ENCODE data around the gene CUL9. TPM values are rescaled to one million over a fixed set of nuclear protein-coding genes. Genes with fewer than 3 reads are reported as not detected.

The CUL9 gene
- total RNA-seq, 1 donor from 2014 or later, result 70.8 TPM

DNA sequence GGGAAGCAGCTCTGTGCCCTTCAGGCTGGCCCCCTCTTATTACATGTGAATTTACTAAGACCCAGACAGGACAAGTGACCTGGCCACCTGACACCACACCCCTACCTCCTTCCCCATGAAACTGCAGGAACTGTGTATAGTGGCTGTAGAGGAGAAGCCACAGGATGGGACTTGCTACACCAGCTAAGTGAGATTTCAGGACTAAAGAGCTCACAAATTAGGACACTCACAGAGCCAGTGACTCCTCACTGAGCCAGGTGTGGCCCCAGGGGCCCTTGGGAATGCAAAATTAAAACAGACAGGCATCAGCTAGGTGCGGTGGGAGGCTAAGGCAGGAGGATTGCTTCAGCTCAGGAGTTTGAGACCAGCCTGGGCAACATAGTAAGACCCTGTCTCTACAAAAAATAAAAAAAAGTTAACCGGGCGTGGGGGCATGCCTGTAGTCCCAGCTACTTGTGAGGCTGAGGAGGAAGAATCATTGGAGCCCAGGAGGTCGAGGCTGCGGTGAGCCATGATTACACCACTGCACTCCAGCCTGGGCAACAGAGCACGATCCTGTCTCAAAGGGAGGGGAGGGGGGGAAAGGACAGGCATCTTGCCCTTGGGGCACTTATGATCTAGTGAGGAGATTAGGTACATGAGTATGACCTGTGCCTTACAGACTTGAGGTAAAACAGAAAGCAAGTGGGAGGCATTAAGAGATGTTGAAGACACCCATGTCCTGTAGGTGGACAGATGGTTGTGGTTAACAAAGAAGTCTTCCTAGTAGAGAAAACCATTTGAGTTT is 34.1 kb upstream of the CUL9 start:
- POLR2A ChIA-PET, result interaction anchor here (0.6 to 0.7 kb wide), 2 partner anchors 191 to 1030 kb away, joined by 3 to 4 read pairs; no protein-coding TSS in a partner anchor

DNA sequence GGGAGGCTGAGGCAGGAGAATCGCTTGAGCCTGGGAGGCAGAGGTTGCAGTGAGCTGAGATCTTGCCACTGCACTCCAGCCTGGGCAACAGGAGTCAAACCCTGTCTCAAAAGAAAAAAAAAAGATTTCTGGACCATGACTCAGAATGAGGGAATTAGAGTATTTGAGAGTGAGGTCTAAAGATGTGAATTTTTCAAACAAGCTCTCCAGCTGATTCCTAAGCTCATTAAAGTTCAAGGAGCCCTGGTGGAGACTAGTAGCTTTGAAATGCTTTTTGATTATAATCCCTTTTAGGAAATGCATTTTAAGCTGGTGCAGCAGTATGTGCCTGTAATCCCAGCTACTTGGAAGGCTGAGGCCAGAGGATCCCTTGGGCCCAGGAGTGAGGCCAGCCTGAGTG is 32.7 kb upstream of the CUL9 start:
- CTCF ChIA-PET, result interaction anchor here (0.6 kb wide), 3 partner anchors 138 to 930 kb away, joined by 3 to 4 read pairs (median 3); no protein-coding TSS in a partner anchor
- TF ChIP-seq, protein P1, sequence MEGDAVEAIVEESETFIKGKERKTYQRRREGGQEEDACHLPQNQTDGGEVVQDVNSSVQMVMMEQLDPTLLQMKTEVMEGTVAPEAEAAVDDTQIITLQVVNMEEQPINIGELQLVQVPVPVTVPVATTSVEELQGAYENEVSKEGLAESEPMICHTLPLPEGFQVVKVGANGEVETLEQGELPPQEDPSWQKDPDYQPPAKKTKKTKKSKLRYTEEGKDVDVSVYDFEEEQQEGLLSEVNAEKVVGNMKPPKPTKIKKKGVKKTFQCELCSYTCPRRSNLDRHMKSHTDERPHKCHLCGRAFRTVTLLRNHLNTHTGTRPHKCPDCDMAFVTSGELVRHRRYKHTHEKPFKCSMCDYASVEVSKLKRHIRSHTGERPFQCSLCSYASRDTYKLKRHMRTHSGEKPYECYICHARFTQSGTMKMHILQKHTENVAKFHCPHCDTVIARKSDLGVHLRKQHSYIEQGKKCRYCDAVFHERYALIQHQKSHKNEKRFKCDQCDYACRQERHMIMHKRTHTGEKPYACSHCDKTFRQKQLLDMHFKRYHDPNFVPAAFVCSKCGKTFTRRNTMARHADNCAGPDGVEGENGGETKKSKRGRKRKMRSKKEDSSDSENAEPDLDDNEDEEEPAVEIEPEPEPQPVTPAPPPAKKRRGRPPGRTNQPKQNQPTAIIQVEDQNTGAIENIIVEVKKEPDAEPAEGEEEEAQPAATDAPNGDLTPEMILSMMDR (IDR thresholded peaks at IDR 0.05), result no peak
- POLR2A ChIA-PET, result no interaction called here
- H3K4me1 Mint-ChIP-seq, result no peaks in the 10 kb centered on the region
- no peak overlapping the region for H3K27ac Mint-ChIP-seq
- intact Hi-C loops (cut with micrococcal nuclease), result loop anchor here (10.0 kb wide), 1 partner anchor 484 kb away; no protein-coding TSS in a partner anchor
- no peaks in the 10 kb centered on the region for H3K36me3 Mint-ChIP-seq (ENCODE audit: low read depth)
- DNase-seq, result no peak
- no peak overlapping the region for H3K4me3 Mint-ChIP-seq
- H3K9me3 Mint-ChIP-seq, result no peaks in the 10 kb centered on the region
- ATAC-seq (ENCODE audit: low read depth), result no peak
- peaks cover 4% of the 10 kb centered on the region for H3K27me3 Mint-ChIP-seq

More for the DNA sequence above, 34.1 kb upstream of the CUL9 start:
- Mint-ChIP-seq H3K27me3 (peaks cover 4% of the 10 kb centered on the region), H3K27ac (no peak overlapping the region), H3K36me3 (ENCODE audit: low read depth) (no peaks in the 10 kb centered on the region), H3K4me3 (no peak overlapping the region), H3K9me3 (no peaks in the 10 kb centered on the region), H3K4me1 (peaks cover 4% of the 10 kb centered on the region)
- no peak for ATAC-seq (ENCODE audit: low read depth)
- intact Hi-C loops (cut with micrococcal nuclease), result loop anchor here (10.0 kb wide), 1 partner anchor 483 kb away; no protein-coding TSS in a partner anchor
- DNase-seq, result no peak
- CTCF ChIA-PET, result no interaction called here
- TF ChIP-seq, protein P1 (IDR thresholded peaks at IDR 0.05), result no peak

DNA sequence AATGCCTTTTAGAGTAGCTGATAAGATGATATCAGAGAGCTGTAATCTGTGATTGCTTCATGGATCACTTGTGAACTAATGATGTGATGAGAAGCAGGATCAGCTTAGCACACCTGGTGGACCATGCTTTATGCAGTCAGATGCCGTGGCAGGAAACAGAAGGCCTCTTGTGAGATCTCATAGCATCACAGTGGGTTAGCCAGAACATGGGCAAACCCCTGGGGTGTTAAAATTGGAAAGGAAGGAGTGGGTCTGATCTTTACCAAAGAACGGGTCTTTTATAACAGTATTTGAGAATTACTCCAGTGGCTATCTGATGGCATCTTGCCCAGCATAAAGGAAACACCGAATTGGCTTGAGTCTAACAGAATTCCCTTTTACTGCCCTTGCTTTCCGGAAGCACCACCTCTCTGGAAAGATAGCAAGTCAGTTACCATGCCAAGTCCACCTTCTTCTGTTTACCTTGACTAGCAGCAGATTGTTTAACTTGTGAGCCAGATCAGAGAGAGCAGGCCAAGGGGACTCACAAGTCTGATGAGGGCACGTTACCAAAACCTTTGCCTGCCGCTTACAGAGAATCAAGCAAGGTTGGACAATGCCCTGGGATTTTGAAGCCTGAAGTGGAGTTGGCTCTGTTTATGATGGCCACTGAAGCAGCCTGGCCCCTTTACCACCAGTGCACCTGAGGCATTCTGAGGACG is 31.8 kb upstream of the CUL9 start:
- ChIA-PET CTCF (no interaction called here), POLR2A (interaction anchor here (0.6 kb wide), 1 partner anchor 11 kb away, joined by 4 read pairs; no protein-coding TSS in a partner anchor)
- TF ChIP-seq, protein P1 (IDR thresholded peaks at IDR 0.05), result no peak
- intact Hi-C loops (cut with micrococcal nuclease), result no loop called here
- H3K4me3 Mint-ChIP-seq, result no peak overlapping the region
- H3K9me3 Mint-ChIP-seq, result no peaks in the 10 kb centered on the region
- no peaks in the 10 kb centered on the region for H3K4me1 Mint-ChIP-seq
- H3K27me3 Mint-ChIP-seq, result peaks cover 4% of the 10 kb centered on the region
- ATAC-seq (ENCODE audit: low read depth), result no peak
- DNase-seq, result no peak
- H3K36me3 Mint-ChIP-seq (ENCODE audit: low read depth), result no peaks in the 10 kb centered on the region
- no peak overlapping the region for H3K27ac Mint-ChIP-seq

DNA sequence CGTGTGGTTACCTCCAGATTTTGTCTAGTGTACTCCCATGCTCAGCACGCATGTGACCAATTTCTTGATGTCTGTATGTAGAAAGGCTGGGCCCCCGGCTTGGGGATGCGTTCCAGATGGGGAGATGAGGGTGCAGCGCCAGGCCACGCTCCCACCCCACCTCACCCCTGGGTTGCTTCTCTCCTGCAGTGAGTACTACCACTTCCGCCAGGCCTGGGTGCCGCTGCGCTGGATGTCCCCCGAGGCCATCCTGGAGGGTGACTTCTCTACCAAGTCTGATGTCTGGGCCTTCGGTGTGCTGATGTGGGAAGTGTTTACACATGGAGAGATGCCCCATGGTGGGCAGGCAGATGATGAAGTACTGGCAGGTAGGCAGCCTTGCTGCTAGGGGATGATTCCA is 22.4 kb upstream of the CUL9 start:
- no peaks in the 10 kb centered on the region for H3K9me3 Mint-ChIP-seq
- CTCF ChIA-PET, result no interaction called here
- no peaks in the 10 kb centered on the region for H3K27me3 Mint-ChIP-seq
- ATAC-seq (ENCODE audit: low read depth) (no peak), DNase-seq (no peak)
- no peaks in the 10 kb centered on the region for H3K4me1 Mint-ChIP-seq
- H3K36me3 Mint-ChIP-seq (ENCODE audit: low read depth), result no peaks in the 10 kb centered on the region
- TF ChIP-seq, protein P1 (IDR thresholded peaks at IDR 0.05), result no peak
- POLR2A ChIA-PET, result interaction anchor here (0.6 kb wide), 1 partner anchor 162 kb away, joined by 5 read pairs; no protein-coding TSS in a partner anchor
- intact Hi-C loops (cut with micrococcal nuclease), result no loop called here
- H3K27ac Mint-ChIP-seq, result no peak overlapping the region
- H3K4me3 Mint-ChIP-seq, result no peak overlapping the region

DNA sequence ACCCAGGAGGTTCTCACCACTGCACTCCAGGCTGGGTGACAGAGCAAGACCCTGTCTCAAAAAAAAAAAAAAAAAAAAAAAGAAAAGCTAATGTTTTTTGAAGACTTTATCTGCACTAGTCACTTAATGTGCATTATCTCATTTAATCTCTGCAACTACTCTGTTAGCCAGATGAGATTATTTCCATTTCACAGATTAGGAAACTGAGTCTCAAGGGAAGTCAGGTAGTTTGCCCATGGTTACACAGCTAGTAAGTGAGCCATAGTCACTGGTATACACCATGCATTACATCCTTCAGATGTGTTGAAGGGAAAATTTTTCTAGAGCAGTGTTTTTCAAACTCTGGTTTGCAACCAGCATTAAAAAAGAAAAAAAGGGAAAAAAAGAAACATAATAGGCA is 18.1 kb upstream of the CUL9 start:
- ATAC-seq (ENCODE audit: low read depth) (no peak), DNase-seq (no peak)
- H3K4me1 Mint-ChIP-seq, result no peaks in the 10 kb centered on the region
- H3K9me3 Mint-ChIP-seq, result no peaks in the 10 kb centered on the region
- POLR2A ChIA-PET, result interaction anchor here (0.6 to 0.7 kb wide), 5 partner anchors 19 to 1136 kb away, joined by 3 to 6 read pairs (median 4); no protein-coding TSS in a partner anchor
- no peaks in the 10 kb centered on the region for H3K36me3 Mint-ChIP-seq (ENCODE audit: low read depth)
- H3K27ac Mint-ChIP-seq, result no peak overlapping the region
- CTCF ChIA-PET, result no interaction called here
- TF ChIP-seq, protein P1 (IDR thresholded peaks at IDR 0.05), result no peak
- intact Hi-C loops (cut with micrococcal nuclease), result no loop called here
- no peaks in the 10 kb centered on the region for H3K27me3 Mint-ChIP-seq
- H3K4me3 Mint-ChIP-seq, result no peak overlapping the region

Measured in activated B cell treated with CpG ODN at 0.5 μM for 24 hours (primary cell).